Testis (tissue), 5 donors: ENCODE measurements around the gene CCDC85A. TPM values are rescaled to one million over a fixed set of nuclear protein-coding genes. Genes with fewer than 3 reads are reported as not detected.
"Not testable (repeated sequence)": the region's sequence is repeated elsewhere in the genome, so short reads cannot be mapped to it uniquely, and the experiment has no call there.

Source experiments
- DNase-seq: peaks from one replicate; pipeline ENCODE4 v3.0.0-alpha.2; 2019
- H3K27ac ChIP-seq, 2 donors: fragments of 200-600 bp; sonication (generic); one replicate each; pipeline ENCODE4 v1.5.1; 2019
- H3K27me3 ChIP-seq: fragments of 200-600 bp; sonication (generic); one replicate; pipeline ENCODE4 v1.5.1; 2019
- H3K36me3 ChIP-seq: fragments of 200-600 bp; sonication (generic); one replicate; pipeline ENCODE4 v1.5.1; 2017; ENCODE audit warnings: low read depth; ENCODE audit errors: missing control alignments
- H3K4me1 ChIP-seq: fragments of 200-600 bp; sonication (generic); one replicate; pipeline ENCODE4 v1.5.1; 2019
- H3K4me3 ChIP-seq, 2 donors: fragments of 200-600 bp; sonication (generic); one replicate each; pipeline ENCODE4 v1.5.1; 2017 to 2019
- H3K9me3 ChIP-seq: fragments of 200-600 bp; sonication (generic); one replicate; pipeline ENCODE4 v1.5.1; 2017
- POLR2A ChIP-seq: fragments of 450-650 bp; IDR thresholded peaks from one replicate; pipeline ENCODE4 v1.6.1; 2017; ENCODE audit warnings: antibody characterized with exemption, mild to moderate bottlenecking, moderate library complexity
- WGBS, 2 donors: methylation state at CpG; one replicate each; pipeline ENCODE4 v1.1.5; 2018; 5-methylcytosine and 5-hydroxymethylcytosine counted together
- intact Hi-C: fragments of 100-400 bp; cut with DNase I; formaldehyde crosslinking; loops from one replicate; pipeline ENCODE4 v1.15.1; 2023; ENCODE audit warnings: low total_unique reads
- long read RNA-seq, 2 donors: transcript quantifications; one replicate each; lab custom pipeline, GENCODE V29; 2026
- polyA plus RNA-seq: library from polyadenylated mRNA; stranded (reverse); fragments of 350-450 nt; fragmentation: Illumina TruSeq; extraction: RNeasy Lipid Tissue Mini Kit (QIAGEN cat#74804); gene quantifications from one replicate; pipeline ENCODE4 v1.2.3, GENCODE V29; 2014; ENCODE audit warnings: low read depth, low replicate concordance; ENCODE audit not compliant: insufficient read depth
- total RNA-seq, 2 donors: library from RNA; depleted of rRNA; stranded (reverse); fragments of >200 nt; gene quantifications; one replicate each; pipeline ENCODE4 v1.2.3, GENCODE V29; 2016
- TF ChIP-seq, protein P1 (sequence below), 3 experiments: fragments of 450-650 bp in 2 of 3; fragments of 200-600 bp in 1 of 3; sonication (generic) in 1 of 3; IDR thresholded peaks; one replicate each; pipeline ENCODE4 v1.5.1; 2016 to 2019; ENCODE audit warnings: antibody characterized with exemption in 3 of 3, mild to moderate bottlenecking in 2 of 3, moderate library complexity in 1 of 3

CCDC85A gene
- total RNA-seq = 1 to 10 TPM; 2.9 to 3.9 TPM
- 0.61 TPM for polyA plus RNA-seq
- long read RNA-seq, donor 1 = 0 reads
- long read RNA-seq, donor 2 = 0 reads

DNA sequence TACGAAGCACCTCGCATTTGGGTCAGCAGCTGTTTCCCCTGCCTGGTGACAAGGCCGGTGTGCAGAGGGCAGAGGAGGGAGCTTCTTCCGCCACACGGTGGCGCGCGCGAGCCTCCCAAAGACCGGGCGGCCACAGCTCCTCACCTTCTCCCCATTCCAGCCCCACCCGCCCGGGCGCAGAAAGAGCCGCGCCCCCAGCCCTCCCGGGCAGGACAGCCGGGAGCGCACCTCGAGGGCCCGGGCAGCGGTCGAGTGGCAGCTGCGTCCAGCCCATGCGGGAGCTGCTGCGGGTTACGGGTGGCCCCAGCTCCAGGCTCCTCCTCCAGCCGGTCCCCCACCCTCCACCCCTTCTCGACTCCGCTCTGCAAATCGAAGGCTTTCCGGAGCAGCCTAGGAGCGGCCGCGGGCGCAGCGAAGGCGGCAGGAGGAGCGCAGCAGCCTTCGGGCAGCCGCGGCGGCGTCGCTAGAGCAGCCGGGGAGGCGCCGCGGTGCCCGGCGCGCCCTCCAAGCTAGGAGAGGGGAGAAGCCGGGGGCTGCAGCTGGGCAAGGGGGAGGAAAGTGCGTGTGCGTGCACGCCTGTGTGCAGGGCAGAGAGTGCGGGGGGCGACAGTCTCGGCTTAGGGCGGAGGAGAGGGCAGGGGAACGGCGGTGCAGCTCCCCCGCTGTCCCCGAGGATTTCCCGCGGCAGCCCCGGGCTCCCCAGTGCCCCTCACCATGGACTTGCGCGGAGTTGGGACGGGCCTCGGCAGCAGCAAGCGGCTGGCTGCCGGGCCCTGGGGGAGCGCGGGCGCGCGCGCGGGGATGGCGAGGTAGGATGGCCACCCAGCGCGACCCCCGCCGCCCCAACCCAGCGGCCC is at the start of gene CCDC85A:
CCDC85A (plus strand) TSS at position 348 of the 857 bp plus-strand sequence. CDS start 635 bp downstream, outside the sequence.
- no peak for TF ChIP-seq POLR2A
- TF ChIP-seq, protein P1, sequence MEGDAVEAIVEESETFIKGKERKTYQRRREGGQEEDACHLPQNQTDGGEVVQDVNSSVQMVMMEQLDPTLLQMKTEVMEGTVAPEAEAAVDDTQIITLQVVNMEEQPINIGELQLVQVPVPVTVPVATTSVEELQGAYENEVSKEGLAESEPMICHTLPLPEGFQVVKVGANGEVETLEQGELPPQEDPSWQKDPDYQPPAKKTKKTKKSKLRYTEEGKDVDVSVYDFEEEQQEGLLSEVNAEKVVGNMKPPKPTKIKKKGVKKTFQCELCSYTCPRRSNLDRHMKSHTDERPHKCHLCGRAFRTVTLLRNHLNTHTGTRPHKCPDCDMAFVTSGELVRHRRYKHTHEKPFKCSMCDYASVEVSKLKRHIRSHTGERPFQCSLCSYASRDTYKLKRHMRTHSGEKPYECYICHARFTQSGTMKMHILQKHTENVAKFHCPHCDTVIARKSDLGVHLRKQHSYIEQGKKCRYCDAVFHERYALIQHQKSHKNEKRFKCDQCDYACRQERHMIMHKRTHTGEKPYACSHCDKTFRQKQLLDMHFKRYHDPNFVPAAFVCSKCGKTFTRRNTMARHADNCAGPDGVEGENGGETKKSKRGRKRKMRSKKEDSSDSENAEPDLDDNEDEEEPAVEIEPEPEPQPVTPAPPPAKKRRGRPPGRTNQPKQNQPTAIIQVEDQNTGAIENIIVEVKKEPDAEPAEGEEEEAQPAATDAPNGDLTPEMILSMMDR (IDR thresholded peaks at IDR 0.05) = peak; percentile 55 to 87 (median 80)
- Histone ChIP-seq H3K4me3 (peak within 1 kb of the TSS; percentile 55 to 66), H3K36me3 (no peaks in the 10 kb centered on the region), H3K9me3 (no peaks in the 10 kb centered on the region), H3K4me1 (no peaks in the 10 kb centered on the region), H3K27me3 (no peaks in the 10 kb centered on the region), H3K27ac (peak within 1 kb of the TSS in 1 of 2 donors; percentile 19)
- WGBS, 2 donors = 0% methylated on average over 3 to 31 of the region's 86 CpGs
- intact Hi-C loops = no loop called here
- peak; percentile 91 for DNase-seq

DNA sequence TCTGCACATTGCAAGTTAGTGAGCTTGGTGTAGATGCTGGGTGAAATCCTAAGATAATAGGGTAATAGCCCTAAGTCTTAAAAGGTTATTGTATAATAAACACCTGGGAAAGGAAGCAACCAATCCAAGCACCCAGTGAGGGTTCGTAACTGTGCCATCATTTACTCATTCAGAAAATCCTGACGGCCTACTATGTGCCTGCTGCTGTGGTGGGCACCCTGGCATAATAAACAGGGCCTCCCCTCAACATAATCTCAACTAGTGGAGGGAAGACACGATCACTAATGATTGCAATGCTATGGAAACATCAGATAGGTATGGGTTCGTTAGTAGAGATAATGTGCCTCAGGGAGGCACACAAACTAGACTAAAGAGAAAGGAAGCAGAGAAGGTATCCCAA is 48.9 kb upstream of the CCDC85A start:
- Histone ChIP-seq H3K27ac (no peak overlapping the region), H3K4me3 (no peak overlapping the region), H3K4me1 (no peaks in the 10 kb centered on the region), H3K9me3 (no peaks in the 10 kb centered on the region), H3K36me3 (no peaks in the 10 kb centered on the region), H3K27me3 (no peaks in the 10 kb centered on the region)
- WGBS, 2 donors = 71 to 79% methylated on average over 4 of the region's 4 CpGs
- TF ChIP-seq, protein P1 (IDR thresholded peaks at IDR 0.05) = no peak
- TF ChIP-seq POLR2A = no peak
- DNase-seq = no peak
- intact Hi-C loops = no loop called here

GRCh38 chr2:56142497-56143061 is 41.2 kb upstream of the CCDC85A start:
- H3K36me3 ChIP-seq, H3K27ac ChIP-seq, DNase-seq, intact Hi-C loops, H3K4me1 ChIP-seq, H3K4me3 ChIP-seq, H3K27me3 ChIP-seq, H3K9me3 ChIP-seq: not testable (repeated sequence)
- WGBS, 2 donors = 84 to 92% methylated on average over 12 to 15 of the region's 15 CpGs

DNA sequence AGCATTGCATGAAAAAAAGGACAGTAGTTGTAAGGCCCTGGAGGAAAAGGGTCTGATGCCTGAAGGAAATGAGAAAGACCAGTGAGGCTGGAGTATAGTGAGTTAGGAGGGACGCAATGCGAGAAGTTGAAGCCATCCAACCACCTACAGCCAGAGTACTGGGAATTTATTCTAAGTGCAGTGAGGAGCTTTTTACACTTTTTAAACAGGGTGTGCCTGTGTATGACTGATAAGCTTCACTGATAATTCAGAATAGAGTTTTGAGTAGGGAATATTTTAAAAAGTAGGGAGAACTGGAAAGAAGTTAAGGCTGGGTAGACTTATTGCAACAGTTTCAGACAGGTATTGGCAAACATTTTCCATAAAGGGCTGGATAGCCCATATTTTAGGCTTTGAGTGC is 35.9 kb upstream of the CCDC85A start:
- intact Hi-C loops = no loop called here
- no peak for TF ChIP-seq POLR2A
- TF ChIP-seq, protein P1 (IDR thresholded peaks at IDR 0.05) = no peak
- no peaks in the 10 kb centered on the region for H3K36me3 ChIP-seq
- no peak overlapping the region for H3K4me3 ChIP-seq
- no peaks in the 10 kb centered on the region for H3K4me1 ChIP-seq
- H3K9me3 ChIP-seq = no peaks in the 10 kb centered on the region
- H3K27ac ChIP-seq = no peak overlapping the region
- no peaks in the 10 kb centered on the region for H3K27me3 ChIP-seq
- DNase-seq = no peak
- WGBS, 2 donors = 95 to 100% methylated on average over 2 of the region's 2 CpGs

DNA sequence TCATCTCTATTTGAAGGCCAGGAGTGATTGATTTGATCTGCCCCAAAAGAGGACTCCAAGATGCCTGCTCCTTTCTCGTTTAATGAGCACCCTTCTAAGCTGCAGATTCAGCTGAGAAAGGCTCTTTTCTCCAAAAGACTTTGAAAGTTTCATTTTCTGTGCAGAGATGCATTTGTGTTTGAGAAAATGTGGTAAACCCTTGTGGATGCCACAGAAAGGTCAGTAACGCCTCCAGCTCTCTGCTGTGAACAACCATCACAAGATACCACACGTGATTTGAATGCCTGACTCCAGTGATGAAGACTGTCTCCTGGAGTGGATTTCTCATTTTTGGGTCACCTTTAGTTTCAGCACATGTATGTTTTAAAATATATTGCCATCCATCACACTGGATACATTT is 35.0 kb upstream of the CCDC85A start:
- no peak overlapping the region for H3K27ac ChIP-seq
- 76 to 82% methylated on average over 3 of the region's 3 CpGs for WGBS, 2 donors
- H3K4me1 ChIP-seq = no peaks in the 10 kb centered on the region
- H3K36me3 ChIP-seq = no peaks in the 10 kb centered on the region
- no peak for DNase-seq
- TF ChIP-seq POLR2A = no peak
- TF ChIP-seq, protein P1 (IDR thresholded peaks at IDR 0.05) = no peak
- no peaks in the 10 kb centered on the region for H3K9me3 ChIP-seq
- intact Hi-C loops = no loop called here
- no peaks in the 10 kb centered on the region for H3K27me3 ChIP-seq
- H3K4me3 ChIP-seq = no peak overlapping the region
